HG03060 (cell line): ENCODE data around the gene RNF207.

Experiments
- ATAC-seq: cut with Tn5 transposase; IDR thresholded peaks from one replicate; pipeline ENCODE4 v1.9.1; 2021; ENCODE audit warnings: low read depth, moderate number of reproducible peaks; ENCODE audit not compliant: unreplicated experiment

The RNF207 gene

DNA sequence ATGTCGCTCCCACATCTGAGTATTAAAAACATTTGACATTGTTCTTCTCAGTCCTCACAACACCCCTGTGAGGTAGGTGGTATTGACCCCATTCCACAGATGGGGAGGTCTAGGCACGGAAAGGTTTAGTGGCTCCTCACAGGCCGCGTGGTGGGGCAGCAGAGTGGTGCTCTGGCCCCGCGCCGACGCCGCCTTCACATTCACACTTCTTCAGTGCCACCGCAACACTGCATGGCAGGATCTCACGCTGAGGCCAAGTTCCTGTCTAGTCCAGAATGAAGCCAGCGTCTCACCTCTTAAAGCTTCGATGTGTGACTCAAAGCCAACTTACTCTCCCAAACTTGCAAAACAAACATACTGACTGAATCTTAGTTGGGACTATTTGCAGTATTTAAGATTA is 17.7 kb downstream of the RNF207 start:
- no peak for ATAC-seq

DNA sequence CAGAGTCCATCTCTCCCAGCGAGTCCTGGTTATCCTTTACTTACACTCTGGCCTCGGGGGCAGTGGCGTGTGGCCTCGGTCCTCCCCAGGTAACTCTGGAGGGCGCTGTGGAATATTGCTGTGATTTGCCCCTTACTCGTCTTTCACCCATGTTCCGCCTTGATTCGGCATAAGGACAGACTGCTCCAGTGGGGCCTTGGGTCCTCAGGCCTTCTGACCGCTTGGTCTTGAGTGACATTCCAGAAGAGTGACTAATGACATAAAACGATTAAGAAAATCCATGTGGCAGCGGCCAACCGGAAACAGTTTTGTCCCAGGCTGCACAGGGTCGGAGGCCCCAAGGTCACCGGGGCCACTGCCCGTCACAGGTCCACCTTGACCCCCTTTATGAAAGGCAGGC is 18.8 kb downstream of the RNF207 start:
- no peak for ATAC-seq

DNA sequence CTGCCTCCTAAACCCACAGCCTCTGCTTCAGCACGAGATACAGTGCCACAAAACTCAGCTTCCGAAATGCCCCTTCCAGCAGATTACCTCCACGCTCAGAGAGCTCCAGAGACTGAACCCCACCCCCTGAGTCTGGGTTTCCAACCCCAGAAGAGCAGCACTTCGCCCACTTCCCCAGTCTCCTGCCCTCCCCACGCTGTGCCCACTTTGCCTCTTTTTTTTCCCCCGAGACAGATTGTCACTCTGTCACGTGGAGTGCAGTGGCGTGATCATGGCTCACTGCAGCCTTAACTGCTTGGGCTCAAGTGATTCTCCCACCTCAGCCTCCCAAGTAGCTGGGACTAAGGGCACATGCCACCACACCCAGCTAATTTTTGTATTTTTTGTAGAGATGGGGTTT is 19.7 kb downstream of the RNF207 start:
- ATAC-seq, result no peak

DNA sequence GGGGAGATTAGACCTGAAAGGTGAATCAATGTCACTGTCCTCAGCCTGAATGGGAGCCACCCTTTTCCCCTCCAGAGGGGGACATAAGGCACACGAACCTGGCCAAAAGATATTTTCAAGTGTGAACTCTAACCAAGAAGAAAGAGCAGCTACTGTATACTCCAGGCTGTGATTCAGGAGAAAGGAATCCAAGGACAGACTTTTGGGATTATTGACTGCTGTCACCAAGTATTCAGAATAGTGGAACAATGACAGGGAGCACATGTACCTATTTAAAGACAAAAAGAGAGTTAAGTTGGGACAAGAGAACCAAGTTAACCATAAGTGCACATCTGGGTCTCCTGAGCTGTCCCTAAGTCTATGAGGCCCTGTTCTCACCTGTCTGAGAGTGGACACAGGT is 27.5 kb downstream of the RNF207 start:
- no peak for ATAC-seq

DNA sequence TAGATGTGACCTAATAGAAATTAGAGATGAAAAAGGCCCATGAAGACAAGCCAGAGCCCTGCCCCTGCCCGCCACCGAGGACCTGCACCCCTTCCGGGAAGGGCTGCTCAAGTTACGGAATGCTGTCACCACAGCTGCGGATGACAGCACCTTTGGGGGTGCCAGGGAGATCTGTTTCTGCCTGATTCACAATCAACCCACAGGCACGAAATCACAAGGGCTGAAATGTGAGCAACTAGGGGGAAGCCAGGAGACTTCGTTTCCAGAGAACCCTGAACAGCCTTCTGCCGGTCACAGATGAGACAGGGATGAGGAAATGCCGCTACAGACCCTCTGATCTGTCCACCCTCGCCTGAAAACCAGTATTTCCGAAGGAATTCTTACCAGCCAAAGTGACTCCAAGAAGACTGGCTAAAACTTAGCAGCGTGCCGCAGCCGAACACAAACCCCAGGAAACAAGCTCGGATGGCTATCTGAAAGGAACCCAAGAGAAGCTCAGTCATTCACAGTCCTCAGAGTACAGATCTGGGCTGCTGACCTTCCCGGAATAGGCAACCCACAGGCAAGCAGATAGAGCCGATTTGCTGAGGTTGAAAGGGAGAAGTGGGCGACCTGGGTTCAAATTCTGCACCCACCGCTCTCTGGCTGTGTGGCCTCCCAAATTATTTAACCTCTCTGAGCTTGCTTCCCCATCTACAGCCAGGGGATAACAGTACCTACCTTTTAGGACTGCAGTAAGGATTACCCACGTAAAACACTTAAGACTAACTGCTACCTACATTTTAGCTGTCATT is 28.8 kb downstream of the RNF207 start:
- no peak for ATAC-seq

DNA sequence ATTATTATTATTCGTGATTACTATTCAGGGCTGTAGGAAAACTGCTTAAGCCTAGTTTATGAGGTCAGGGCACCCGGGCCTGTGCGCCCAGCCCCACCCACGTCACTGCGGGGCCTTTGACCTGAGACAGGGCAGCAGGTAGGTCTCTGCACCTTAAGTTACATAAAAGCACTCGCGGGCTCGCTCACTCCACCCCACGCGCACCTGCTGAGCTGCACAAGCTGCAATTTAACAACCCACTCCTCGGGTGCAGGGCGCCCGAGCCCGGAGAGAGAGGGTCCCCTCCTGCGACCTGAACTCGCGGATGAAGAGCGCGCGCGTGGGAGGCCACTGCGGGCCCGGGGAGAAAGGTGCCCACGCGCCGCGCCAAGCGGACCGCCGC is 29.4 kb downstream of the RNF207 start:
- ATAC-seq, result peak; percentile 9

DNA sequence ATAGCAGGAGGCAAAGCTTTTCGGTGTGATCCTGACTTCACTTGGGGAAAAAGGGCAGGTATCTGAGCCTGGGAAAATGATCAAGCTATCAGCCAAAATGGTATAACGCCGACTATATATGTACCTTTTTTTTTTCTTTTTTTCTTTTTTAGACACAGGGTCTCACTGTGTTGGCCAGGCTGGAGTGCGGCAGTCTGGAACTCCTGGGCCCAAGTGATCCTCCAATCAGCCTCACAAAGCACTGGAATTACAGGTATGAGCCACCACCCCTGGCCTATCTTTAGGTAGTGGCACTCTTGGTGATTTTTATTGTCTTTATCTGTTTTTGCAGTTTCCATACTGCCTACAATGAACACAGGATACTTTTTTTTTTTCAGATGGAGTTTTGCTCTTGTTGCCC is 31.2 kb downstream of the RNF207 start:
- ATAC-seq, result no peak

DNA sequence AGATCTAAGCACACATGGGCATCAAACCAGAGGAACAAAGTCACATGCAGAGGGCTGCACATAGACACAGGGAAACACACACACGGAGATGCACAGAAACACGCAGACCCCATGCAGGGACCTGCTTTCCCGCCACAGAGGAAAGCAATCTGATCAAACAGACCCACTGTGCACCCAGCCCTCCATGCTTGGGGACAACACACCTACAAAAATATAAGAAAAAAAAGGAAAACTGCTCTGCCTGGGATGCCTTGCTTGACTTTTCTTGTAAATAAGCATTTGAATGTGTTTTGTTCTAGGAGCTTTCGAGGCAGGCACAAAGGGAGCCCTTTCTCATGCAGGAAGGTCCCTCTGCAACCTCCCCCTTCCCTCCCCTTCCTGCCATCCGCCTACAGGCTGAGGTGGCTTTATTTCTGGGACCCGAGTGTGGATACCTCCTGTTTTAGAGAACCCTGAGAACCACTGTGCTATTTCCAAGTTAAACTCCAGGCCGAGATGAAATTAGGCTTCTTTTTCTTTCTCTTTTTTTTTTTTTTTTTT is 33.4 kb downstream of the RNF207 start:
- ATAC-seq, result no peak

DNA sequence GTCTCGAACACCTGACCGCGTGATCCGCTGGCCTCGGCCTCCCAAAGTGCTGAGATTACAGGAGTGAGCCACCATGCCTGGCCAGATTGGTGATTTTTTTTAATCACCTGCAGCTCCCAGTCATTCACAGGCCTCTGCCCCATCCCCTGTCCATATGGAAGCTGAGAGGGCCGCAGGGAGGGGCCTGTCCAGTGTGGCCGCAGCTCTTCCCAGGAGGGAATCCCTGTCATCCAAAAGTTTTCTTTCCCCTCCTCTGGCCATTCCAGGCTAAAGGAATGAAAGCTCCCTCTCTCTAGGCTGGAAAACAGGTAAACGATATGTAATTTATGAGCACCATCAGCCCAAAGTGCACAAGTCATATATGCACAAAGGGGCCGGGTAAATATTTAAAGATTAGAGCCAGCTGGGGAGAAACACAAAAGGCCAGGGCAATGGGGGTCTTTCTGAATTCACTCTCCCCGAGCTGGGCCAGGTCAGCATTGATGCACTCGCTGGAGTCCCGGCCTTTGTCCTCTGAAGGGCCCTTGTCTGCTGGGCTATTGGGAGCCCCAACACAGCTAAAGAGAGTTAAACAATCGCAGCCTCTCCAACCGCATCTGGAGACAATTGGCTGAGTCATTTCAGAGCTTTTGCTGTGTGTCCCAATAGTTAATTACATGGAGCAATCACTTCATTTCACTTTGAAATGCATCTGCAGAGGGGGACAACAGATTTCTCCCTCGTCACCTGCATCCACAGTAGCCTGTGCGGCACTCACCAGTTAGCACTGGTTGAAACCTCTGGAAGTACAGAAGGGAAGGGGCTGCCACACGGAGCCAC is 34.2 kb downstream of the RNF207 start:
- no peak for ATAC-seq

DNA sequence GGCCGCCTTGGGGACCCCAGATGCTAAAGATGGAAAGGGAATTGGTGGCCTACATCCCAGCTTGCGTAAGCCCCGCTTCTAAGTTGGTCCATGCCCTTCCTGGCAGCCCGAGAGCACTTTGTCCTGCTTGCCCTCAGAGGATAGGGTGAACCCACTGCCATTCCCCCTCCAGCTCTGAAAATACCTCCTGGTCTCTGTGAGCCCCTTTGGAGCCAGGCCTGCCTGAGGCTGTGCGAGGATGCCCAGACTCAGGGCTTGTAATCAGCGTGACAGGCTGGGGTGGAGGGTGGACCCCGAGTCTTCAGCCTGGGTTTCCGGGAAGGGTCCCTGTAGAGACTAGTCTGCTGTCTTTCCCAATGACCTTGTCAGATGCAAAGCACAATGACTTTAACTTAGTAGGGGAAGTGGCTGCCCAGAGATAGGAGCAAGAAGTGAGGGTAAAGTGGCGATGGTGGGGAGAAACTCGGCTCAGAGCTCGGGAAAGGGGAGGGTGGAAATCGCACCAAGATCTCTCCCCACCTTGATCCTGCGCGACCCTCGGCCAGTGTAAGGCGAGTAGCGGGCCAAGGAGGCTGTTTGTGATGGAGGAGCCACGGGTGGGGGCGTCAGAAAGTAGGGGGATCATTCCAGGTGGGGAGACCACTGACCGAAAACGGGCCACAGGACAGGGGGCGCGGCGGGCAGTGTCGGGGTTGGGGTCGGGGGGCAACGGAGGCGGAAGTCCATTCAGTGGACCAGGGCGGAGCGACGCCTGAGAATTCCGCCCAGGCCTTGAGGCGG is 35.4 kb downstream of the RNF207 start:
- ATAC-seq, result no peak

DNA sequence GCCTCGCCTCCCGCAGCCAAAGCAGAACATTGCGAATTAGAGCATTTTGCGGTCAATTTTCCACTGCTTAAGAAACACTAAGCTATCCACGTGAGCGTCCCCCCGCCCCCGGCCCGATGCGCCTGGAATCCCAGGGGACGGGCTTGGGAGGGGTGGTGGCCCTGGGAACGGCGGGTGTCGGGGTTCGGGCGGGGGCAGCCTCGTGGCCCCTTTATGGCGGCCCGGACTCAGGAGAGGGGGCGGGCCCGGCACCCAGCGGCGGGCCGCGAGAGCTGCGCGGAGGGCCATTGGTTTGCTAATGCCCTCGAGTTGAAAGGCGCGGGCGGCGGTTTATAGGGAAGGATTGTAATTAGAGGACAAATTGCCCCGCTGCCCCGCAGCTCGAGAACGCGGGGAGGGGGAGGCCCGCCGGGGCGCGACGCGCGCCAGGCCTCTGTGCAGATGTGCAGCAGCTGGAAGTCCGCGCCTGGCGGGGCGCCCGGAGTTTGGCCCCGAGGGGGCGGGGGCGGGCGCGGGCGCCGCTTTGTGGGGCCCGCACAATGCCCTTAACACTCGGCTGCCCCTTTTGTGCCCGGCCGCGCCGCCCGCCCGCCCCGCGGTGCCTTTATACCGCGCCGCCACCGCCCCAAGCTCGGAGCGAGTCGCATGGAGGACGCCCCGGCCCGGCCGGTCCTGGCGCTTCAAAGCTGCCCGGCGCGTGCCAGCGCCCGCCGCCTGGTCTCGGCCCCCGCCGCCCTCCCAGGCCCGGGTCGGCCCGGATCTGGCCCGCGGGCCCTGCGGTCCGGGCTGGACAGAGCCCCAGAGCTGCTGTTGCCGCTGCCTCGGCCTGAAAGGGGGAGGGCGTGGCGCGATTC is 36.2 kb downstream of the RNF207 start:
- no peak for ATAC-seq

DNA sequence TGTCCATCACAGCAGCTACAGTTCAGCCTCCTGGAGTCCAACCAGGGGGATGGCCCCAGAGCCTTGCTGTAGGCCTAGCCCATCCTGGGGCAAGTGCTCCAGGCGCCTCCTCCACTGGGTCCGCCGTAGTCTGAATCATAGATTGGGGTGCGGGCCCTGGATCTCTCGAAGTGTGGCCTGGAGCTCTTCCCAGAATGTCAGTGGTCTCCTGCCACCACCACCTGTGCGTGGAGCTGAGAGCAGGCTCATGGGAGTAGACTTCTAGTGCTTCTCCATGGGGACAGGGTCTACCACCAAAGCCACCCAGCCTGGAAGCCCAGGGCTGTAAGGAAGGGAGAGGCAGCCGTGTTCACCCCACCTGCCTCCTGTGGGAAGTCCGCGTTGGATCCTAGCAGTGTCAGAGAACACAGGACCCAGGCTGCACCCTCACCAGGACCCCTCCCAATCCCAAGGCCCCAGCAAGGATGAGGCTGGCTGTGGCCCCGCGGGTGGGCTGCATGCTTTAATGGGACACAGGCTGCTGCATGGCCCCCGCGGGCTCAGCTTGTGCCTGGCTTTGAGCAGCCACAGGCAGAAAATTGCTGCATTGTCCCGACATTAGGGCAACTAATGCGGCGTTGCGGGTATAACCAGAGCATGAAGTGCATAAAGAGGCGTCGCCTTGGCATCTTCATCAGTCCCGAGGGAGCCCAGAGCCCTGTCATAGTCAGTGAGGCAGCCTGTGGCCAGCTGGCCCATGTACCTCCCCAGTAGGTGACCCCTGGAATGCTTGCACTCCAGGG is 37.3 kb downstream of the RNF207 start:
- ATAC-seq, result no peak

DNA sequence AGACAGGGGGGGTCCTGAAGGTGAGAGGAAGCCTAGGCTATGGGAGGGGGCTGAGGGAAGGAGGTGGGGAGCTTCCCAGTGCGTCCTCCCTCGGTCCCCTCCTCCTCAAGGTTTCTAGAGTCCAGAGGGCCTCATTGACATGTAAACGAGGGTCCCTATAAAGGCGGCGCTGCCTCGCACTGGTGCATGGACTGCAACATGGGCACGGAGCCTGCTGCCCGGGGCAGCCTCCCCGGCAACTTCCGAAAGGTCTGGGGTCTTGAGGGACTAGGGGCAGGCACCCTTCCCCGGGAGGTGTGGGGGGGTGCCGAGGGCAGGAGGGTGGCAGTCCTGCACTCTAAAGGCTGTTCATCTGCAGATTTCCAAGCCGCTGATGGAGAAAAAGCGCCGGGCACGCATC is 38.1 kb downstream of the RNF207 start, which contains the start of gene HES3:
HES3 (plus strand) TSS at position 187 of the 400 bp plus-strand sequence; CDS start at position 374, 187 bp downstream.
- no peak for ATAC-seq

DNA sequence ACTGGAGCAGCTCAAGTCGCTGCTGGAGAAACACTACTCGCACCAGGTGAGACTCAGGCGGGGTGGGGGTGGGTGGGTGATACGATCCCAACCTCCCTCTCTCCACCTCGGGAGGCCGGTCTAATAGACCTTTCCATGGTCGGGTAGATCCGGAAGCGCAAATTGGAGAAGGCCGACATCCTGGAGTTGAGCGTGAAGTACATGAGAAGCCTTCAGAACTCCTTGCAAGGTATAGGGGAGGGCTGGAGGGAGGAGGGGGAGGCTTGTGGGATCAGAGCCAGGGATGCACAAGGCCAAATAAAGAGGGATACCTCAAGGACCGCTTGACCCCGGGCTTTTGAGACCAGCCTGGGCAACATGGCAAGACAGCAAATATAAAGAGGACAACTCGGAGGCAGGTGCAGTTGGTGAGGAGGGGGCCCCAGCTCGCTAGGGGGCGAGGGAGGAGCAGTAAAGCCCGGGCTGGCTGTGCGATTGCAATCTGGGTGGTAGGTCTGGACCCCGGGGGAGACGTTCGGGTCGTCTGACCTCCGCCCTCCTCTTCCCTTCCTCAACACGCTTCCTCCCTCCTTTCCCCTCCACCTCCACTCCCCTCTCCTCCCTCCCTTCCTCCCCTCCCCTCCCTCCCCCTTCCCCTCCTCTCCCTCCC is 38.6 kb downstream of the RNF207 start:
- no peak for ATAC-seq

DNA sequence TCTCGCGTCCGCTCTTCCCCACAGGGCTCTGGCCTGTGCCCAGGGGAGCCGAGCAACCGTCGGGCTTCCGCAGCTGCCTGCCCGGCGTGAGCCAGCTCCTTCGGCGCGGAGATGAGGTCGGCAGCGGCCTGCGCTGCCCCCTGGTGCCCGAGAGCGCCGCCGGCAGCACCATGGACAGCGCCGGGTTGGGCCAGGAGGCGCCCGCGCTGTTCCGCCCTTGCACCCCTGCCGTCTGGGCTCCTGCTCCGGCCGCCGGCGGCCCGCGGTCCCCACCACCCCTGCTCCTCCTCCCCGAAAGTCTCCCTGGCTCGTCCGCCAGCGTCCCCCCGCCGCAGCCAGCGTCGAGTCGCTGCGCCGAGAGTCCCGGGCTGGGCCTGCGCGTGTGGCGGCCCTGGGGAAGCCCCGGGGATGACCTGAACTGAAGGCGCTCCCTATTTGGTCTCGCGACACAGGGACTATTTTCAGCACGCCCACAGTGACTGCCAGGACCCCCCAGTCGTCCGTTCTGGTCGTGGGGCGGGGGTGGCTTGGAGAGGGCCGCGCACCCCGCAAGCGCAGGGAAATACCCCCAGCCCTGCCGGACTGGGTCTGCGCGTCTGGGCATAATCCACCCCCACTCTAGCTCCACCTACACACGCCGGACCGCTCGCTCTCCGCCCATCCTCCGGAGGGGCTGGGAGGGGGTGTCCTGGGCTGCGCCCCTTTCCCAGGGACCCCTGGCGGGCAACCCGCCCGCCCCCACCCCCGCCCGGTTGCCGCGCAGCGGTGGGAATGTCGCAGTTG is 39.4 kb downstream of the RNF207 start:
- ATAC-seq, result no peak

DNA sequence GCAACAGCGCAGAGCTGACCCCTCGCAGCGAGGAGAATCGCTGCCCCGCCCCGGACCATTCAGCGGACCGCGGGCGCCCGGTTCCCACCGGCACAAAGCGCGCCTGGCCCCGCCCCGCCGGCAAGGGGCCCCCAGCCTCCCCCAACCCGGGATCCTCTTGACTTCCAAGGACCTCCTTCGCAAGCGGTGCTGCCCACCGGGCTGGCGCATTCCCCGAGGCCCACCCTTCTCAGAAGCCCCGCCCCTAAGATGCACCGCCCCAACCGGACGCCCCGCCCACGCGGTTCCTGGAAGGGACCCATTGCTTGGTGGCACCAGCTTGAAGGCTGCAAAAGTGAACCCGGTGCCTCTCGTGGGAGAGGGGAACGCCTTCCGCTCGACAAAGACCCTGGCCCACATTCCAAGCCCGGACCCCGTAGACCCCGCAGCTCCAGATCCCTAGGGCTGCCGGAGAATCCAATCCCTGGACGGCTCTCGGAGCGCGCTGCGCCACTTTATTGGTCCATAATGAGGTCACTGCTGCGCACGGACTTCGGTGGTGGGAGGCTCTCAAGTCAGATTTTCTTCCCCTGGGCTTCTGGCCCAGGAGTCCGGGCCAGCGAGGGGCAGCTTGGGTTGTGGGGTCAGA is 40.1 kb downstream of the RNF207 start:
- ATAC-seq, result no peak
